Measurements from ENCODE around the gene NPAS3. TPM values are rescaled to one million over a fixed set of nuclear protein-coding genes. Genes with fewer than 3 reads are reported as not detected.

NPAS3 gene
- total and polyA plus RNA-seq, 2 of the 8 experiments (the other 6 are each of a cell fraction or from before 2014, with no cell fraction given): 0.11 to 0.60 TPM

- TF ChIP-seq CHD7 (IDR thresholded peaks at IDR 0.05; ENCODE audit: insufficient replicate concordance, low read length) (no peak), NRF1 (IDR thresholded peaks at IDR 0.05; ENCODE audit: low read depth, low read length) (no peak), CEBPB (IDR thresholded peaks at IDR 0.05; ENCODE audit: low read depth, low read length) (no peak), CHD1 (IDR thresholded peaks at IDR 0.05; ENCODE audit: low read depth, low read length) (no peak), FOSL1 (IDR thresholded peaks at IDR 0.05; ENCODE audit: insufficient read depth, low read depth, low read length) (no peak), KDM4A (IDR thresholded peaks at IDR 0.05; ENCODE audit: low read depth, low read length, severe bottlenecking) (no peak)
These were observed 754.1 kb downstream of the NPAS3 start (continued) for GRCh38 chr14:33692762-33693161.

Data from H1 (cell line).